Neutrophil (primary cell): Measurements from ENCODE around the gene SLC25A24.

Experiments
- H3K27ac ChIP-seq: fragments of 200-600 bp; sonication (generic); 2 replicates; pipeline ENCODE4 v1.5.1; 2016; ENCODE audit warnings: mild to moderate bottlenecking, moderate library complexity
- H3K27me3 ChIP-seq: fragments of 200-600 bp; sonication (generic); 2 replicates; pipeline ENCODE4 v1.6.0; 2016; ENCODE audit warnings: mild to moderate bottlenecking
- H3K36me3 ChIP-seq: fragments of 200-600 bp; sonication (generic); 2 replicates; pipeline ENCODE4 v1.5.1; 2017
- H3K4me1 ChIP-seq, 2 experiments: fragments of 200-600 bp in 1 of 2; sonication (generic) in 1 of 2; 1 replicate in 1 of 2; 2 replicates in 1 of 2; pipeline versions ENCODE4 v1.5.1 to v1.6.1; 2013 to 2016; ENCODE audit warnings: low read depth in 1 of 2, low read length in 1 of 2, mild to moderate bottlenecking in 1 of 2, moderate library complexity in 1 of 2; ENCODE audit not compliant: control insufficient read depth in 1 of 2, insufficient read depth in 1 of 2
- H3K4me3 ChIP-seq, 2 experiments: fragments of 200-600 bp in 1 of 2; sonication (generic) in 1 of 2; 1 replicate in 1 of 2; 2 replicates in 1 of 2; pipeline ENCODE4 v1.5.1; 2013 to 2016; ENCODE audit warnings: low read depth in 1 of 2, low read length in 1 of 2, mild to moderate bottlenecking in 1 of 2, moderate library complexity in 1 of 2
- H3K9me3 ChIP-seq: fragments of 200-600 bp; sonication (generic); 2 replicates; pipeline ENCODE4 v1.5.1; 2016
- TF ChIP-seq, protein P1 (sequence below): fragments of 200-600 bp; sonication (generic); IDR thresholded peaks from 2 replicates; pipeline ENCODE4 v1.5.1; 2016; ENCODE audit warnings: antibody characterized with exemption

Gene SLC25A24

DNA sequence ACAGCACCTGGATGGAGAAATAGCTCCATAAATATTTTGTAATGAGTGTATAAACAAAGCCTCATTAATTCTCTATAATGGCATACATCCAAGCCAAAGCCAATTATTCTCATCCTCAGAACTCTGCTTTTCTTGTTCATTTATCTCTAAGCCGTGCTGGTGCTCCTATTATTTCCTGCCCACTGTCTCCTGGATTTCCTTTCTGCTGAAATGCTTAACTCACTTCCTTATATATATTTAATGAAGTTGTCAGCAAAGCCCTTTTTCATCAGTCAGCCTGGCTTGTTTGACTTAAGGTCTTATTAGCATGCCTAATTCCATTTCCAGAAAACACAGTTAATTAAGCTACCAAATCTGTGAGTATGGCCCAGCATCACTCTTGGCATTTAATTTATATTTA, 93.4 kb downstream of the SLC25A24 start:
- no peaks in the 10 kb centered on the region for H3K27me3 ChIP-seq
- no peak overlapping the region for H3K27ac ChIP-seq
- H3K9me3 ChIP-seq = no peaks in the 10 kb centered on the region
- no peak overlapping the region for H3K4me3 ChIP-seq
- TF ChIP-seq, protein P1, sequence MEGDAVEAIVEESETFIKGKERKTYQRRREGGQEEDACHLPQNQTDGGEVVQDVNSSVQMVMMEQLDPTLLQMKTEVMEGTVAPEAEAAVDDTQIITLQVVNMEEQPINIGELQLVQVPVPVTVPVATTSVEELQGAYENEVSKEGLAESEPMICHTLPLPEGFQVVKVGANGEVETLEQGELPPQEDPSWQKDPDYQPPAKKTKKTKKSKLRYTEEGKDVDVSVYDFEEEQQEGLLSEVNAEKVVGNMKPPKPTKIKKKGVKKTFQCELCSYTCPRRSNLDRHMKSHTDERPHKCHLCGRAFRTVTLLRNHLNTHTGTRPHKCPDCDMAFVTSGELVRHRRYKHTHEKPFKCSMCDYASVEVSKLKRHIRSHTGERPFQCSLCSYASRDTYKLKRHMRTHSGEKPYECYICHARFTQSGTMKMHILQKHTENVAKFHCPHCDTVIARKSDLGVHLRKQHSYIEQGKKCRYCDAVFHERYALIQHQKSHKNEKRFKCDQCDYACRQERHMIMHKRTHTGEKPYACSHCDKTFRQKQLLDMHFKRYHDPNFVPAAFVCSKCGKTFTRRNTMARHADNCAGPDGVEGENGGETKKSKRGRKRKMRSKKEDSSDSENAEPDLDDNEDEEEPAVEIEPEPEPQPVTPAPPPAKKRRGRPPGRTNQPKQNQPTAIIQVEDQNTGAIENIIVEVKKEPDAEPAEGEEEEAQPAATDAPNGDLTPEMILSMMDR = no peak
- no peaks in the 10 kb centered on the region for H3K4me1 ChIP-seq
- H3K36me3 ChIP-seq = no peaks in the 10 kb centered on the region

DNA sequence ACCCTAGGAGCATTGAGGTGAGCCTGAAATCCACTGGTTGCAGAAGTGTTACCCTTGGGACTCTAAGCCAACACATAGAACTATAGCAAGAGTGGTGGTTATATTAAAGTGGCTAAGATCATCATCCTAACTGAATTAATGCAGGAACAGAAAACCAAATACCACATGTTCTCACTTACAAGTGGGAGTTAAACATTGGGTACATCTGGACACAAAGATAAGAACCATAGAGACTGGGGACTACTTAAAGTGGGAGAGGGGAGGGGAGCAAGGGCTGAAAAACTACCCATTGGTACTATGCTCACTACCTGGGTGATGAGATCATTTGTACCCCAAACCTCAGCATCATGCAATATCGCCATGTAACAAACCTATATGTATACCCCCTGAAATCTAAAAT, 100.0 kb downstream of the SLC25A24 start:
- Histone ChIP-seq H3K27me3 (no peaks in the 10 kb centered on the region), H3K36me3 (no peaks in the 10 kb centered on the region), H3K27ac (no peak overlapping the region), H3K4me1 (no peaks in the 10 kb centered on the region), H3K9me3 (no peaks in the 10 kb centered on the region), H3K4me3 (no peak overlapping the region)
- TF ChIP-seq, protein P1 = no peak

DNA sequence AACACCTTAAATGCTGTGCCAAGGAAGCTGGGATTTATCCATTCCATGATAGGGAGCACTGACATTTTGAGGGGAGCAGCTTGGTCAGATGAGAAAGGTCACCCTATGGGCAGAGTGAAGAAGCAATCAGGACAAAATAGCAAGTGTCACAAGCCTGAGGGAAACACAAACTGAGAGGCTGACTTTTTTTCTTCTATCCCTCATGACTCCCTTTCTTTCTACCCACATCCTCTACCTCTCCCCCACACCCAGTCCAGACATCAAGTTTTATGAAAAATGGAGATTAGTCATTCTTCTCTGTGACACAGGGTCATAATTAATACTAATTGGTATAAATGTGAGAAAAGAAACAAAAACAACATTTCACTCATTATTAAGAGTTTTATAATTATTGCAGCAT, 103.1 kb downstream of the SLC25A24 start:
- Histone ChIP-seq H3K27ac (no peak overlapping the region), H3K27me3 (no peaks in the 10 kb centered on the region), H3K4me1 (no peaks in the 10 kb centered on the region), H3K4me3 (no peak overlapping the region), H3K36me3 (no peaks in the 10 kb centered on the region), H3K9me3 (no peaks in the 10 kb centered on the region)
- TF ChIP-seq, protein P1 = no peak

DNA sequence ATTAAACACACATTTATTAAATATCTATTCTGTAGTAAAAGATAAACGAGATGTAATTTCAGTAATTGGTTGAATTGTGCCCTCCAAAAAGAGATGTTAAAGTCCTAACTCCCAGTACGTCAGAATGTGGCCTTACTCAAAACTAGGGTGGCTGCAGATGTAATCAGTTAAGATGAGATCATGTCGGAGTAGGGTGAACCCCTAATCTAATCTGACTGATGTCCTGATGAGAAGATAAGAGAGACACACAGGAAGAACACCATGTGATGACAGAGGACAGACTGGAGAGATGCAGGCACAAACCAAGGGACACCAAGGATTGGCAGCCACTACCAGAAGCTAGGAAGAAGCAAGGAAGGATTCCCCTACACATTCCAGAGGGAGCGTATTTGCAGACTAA, 104.1 kb downstream of the SLC25A24 start:
- no peaks in the 10 kb centered on the region for H3K36me3 ChIP-seq
- TF ChIP-seq, protein P1 = no peak
- no peaks in the 10 kb centered on the region for H3K9me3 ChIP-seq
- H3K27ac ChIP-seq = no peak overlapping the region
- H3K27me3 ChIP-seq = no peaks in the 10 kb centered on the region
- H3K4me3 ChIP-seq = no peak overlapping the region
- no peaks in the 10 kb centered on the region for H3K4me1 ChIP-seq

DNA sequence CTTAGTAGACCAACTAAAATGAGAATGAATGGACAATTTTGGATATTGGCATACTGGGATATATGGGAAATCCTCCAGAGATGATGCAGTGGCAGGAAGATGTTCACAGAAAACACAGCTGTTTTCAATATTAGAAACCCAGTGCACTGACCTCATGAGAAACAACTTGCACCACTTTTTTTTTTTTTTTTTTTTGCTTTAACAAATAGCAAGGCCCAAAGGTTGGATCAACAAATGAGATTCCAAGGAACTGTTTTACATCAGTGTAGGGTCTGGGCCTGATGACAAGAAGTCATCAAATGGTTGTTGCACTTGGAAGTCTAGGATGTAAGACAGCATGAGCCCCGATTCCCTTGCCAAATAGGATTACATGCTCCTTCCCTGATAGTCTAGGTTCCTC, 110.7 kb downstream of the SLC25A24 start:
- peaks cover 7% of the 10 kb centered on the region in 2 experiments for H3K4me1 ChIP-seq
- TF ChIP-seq, protein P1 = no peak
- H3K27me3 ChIP-seq = no peaks in the 10 kb centered on the region

DNA sequence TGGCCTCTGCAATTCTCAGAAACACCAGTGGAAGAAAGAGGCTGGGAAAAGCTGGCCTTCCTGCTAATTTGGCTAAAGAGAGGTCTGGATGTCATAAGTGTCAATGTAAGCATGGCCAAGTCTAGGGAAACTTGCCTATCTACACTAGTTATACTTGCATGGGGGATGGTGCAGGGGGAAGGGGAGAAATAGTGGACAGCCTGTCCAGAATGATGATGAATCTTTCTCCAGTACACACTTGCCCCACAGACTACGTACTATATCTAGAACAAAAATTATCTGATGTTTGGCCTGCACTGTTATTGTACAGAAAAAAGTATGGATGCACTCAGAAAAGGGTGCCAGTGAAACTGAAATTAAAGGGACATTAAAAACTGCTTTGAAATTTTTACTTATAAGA, 114.5 kb downstream of the SLC25A24 start:
- TF ChIP-seq, protein P1 = no peak
- H3K27me3 ChIP-seq = no peaks in the 10 kb centered on the region
- H3K9me3 ChIP-seq = no peaks in the 10 kb centered on the region
- no peak overlapping the region for H3K4me3 ChIP-seq
- peaks cover 7% of the 10 kb centered on the region in 2 experiments for H3K4me1 ChIP-seq
- no peak overlapping the region for H3K27ac ChIP-seq
- no peaks in the 10 kb centered on the region for H3K36me3 ChIP-seq

More for the DNA sequence above, 110.7 kb downstream of the SLC25A24 start:
- H3K36me3 ChIP-seq = no peaks in the 10 kb centered on the region
- no peak overlapping the region for H3K4me3 ChIP-seq
- no peaks in the 10 kb centered on the region for H3K9me3 ChIP-seq
- no peak overlapping the region for H3K27ac ChIP-seq
